HCT116 (cell line): ENCODE measurements around the gene PPM1H. TPM values are rescaled to one million over a fixed set of nuclear protein-coding genes. Genes with fewer than 3 reads are reported as not detected.
A peak's percentile ranks its signal among the peaks of the same experiment; 100 is the strongest.

Experiments used
- ATAC-seq: fragments of 200-7000 bp; cut with Tn5 transposase; 2 replicates; pipeline ENCODE4 v1.9.1; 2020; ENCODE audit warnings: mild to moderate bottlenecking, moderate library complexity
- BruUV-seq: library from RNA; stranded (reverse); fragments of 400-500 nt; replicated peaks from 2 replicates; lab custom pipeline; 2021; lab: Mats Ljungman, UMichigan
- CTCF ChIA-PET: fragments of 300-600 bp; sonication (Branson Sonifier 250); formaldehyde crosslinking; loops from one replicate; lab custom pipeline; 2021; ENCODE audit warnings: antibody characterized with exemption; lab: Charles Lee
- POLR2A ChIA-PET: fragments of 300-600, 350-600 bp; sonication (Branson Sonifier 250); formaldehyde crosslinking; loops from one replicate; lab custom pipeline; 2021; ENCODE audit warnings: antibody characterized with exemption; lab: Charles Lee
- RAD21 ChIA-PET, 2 experiments: fragments of 300-600 bp; sonication (Branson Sonifier 250); formaldehyde crosslinking; loops; one replicate each; lab custom pipeline; 2023; ENCODE audit warnings: low total read pairs in 2 of 2; ENCODE audit not compliant: uncharacterized antibody in 2 of 2, unreplicated experiment in 2 of 2, low non-redundant PET in 1 of 2; lab: Charles Lee
- DNase-seq: peaks from one replicate; pipeline ENCODE4 v3.0.0-alpha.2; 2010; ENCODE audit warnings: low read depth, low spot score
- H2AFZ ChIP-seq: fragments of 200-600 bp; shearing (Covaris generic), sonication (generic); 2 replicates; pipeline ENCODE4 v1.6.1; 2017; ENCODE audit warnings: low read depth, mixed run types, mixed read lengths, antibody characterized with exemption, low read length; ENCODE audit not compliant: poor library complexity, severe bottlenecking
- H3K27ac ChIP-seq: 2 replicates; pipeline ENCODE4 v1.5.1; 2012; ENCODE audit warnings: low read depth, low read length
- H3K27me3 ChIP-seq: fragments of 200-600 bp; sonication (generic); 2 replicates; pipeline ENCODE4 v1.6.1; 2016; ENCODE audit warnings: mixed run types, low read length, mixed read lengths; ENCODE audit not compliant: insufficient read depth
- H3K36me3 ChIP-seq, 2 experiments: fragments of 200-500 bp in 1 of 2; fragments of 200-600 bp in 1 of 2; sonication (Bioruptor generic) in 1 of 2; sonication (generic) in 1 of 2; 2 replicates each; pipeline versions ENCODE4 v1.5.1 to v1.6.1; 2014 to 2016; ENCODE audit warnings: low read length in 2 of 2, inconsistent platforms in 1 of 2, mixed read lengths in 1 of 2, mixed run types in 1 of 2; ENCODE audit not compliant: insufficient read depth in 2 of 2, control insufficient read depth in 1 of 2
- H3K4me1 ChIP-seq, 2 experiments: fragments of 200-600 bp in 1 of 2; sonication (generic) in 1 of 2; 2 replicates each; pipeline versions ENCODE4 v1.5.1 to v1.6.1; 2012 to 2017; ENCODE audit warnings: low read length in 2 of 2, inconsistent platforms in 1 of 2, mild to moderate bottlenecking in 1 of 2, mixed read lengths in 1 of 2, mixed run types in 1 of 2, moderate library complexity in 1 of 2; ENCODE audit not compliant: insufficient read depth in 2 of 2, control insufficient read depth in 1 of 2
- H3K4me2 ChIP-seq: fragments of 200-600 bp; sonication (generic); 2 replicates; pipeline ENCODE4 v1.6.1; 2017; ENCODE audit warnings: mixed run types, low read length, mixed read lengths
- H3K4me3 ChIP-seq, 2 experiments: fragments of 200-600 bp in 1 of 2; sonication (generic) in 1 of 2; replicated peaks in 1 of 2; 2 replicates each; pipeline ENCODE4 v1.5.1; 2011 to 2016; ENCODE audit warnings: low read length in 2 of 2, control low read depth in 1 of 2, low read depth in 1 of 2, mild to moderate bottlenecking in 1 of 2, mixed read lengths in 1 of 2, mixed run types in 1 of 2
- H3K79me2 ChIP-seq: fragments of 200-600 bp; sonication (generic); 2 replicates; pipeline ENCODE4 v1.6.1; 2017; ENCODE audit warnings: mild to moderate bottlenecking, mixed run types, low read length, moderate library complexity, mixed read lengths; ENCODE audit not compliant: insufficient read depth
- H3K9ac ChIP-seq: fragments of 200-600 bp; sonication (generic); 2 replicates; pipeline ENCODE4 v1.6.1; 2016; ENCODE audit warnings: low read length, mixed read lengths
- H3K9me2 ChIP-seq: fragments of 200-600 bp; sonication (generic), shearing (Covaris generic); 2 replicates; pipeline ENCODE4 v1.6.1; 2017; ENCODE audit warnings: mixed run types, mild to moderate bottlenecking, moderate library complexity; ENCODE audit not compliant: insufficient read depth
- H3K9me3 ChIP-seq, 2 experiments: fragments of 200-500 bp in 1 of 2; fragments of 200-600 bp in 1 of 2; sonication (Bioruptor generic) in 1 of 2; sonication (generic) in 1 of 2; 2 replicates each; pipeline ENCODE4 v1.6.1; 2014 to 2017; ENCODE audit warnings: low read length in 2 of 2, mixed read lengths in 2 of 2, inconsistent platforms in 1 of 2, low read depth in 1 of 2, mild to moderate bottlenecking in 1 of 2, mixed run types in 1 of 2, moderate library complexity in 1 of 2; ENCODE audit not compliant: control insufficient read depth in 1 of 2, insufficient read depth in 1 of 2
- H4K20me1 ChIP-seq: fragments of 200-600 bp; sonication (generic), shearing (Covaris generic); 2 replicates; pipeline ENCODE4 v1.6.1; 2017; ENCODE audit warnings: mixed run types, mild to moderate bottlenecking, moderate library complexity; ENCODE audit not compliant: insufficient read depth
- CEBPB ChIP-seq: IDR thresholded peaks from 2 replicates; pipeline ENCODE4 v1.6.1; 2012; ENCODE audit warnings: low read depth
- EGR1 ChIP-seq: IDR thresholded peaks from 2 replicates; pipeline ENCODE4 v1.6.1; 2012; ENCODE audit warnings: low read depth
- FOSL1 ChIP-seq: IDR thresholded peaks from 2 replicates; pipeline ENCODE4 v1.6.1; 2012; ENCODE audit warnings: low read depth
- JUND ChIP-seq: IDR thresholded peaks from 2 replicates; pipeline ENCODE4 v1.6.1; 2012
- SP1 ChIP-seq: IDR thresholded peaks from 2 replicates; pipeline ENCODE4 v1.6.1; 2012; ENCODE audit warnings: low read depth
- TCF7L2 ChIP-seq: IDR thresholded peaks from 2 replicates; pipeline ENCODE4 v1.7.0; 2011; ENCODE audit warnings: borderline replicate concordance, inconsistent platforms; ENCODE audit not compliant: insufficient read depth, insufficient read length; ENCODE audit errors: extremely low read depth
- ZFX ChIP-seq: fragments of 450-650 bp; IDR thresholded peaks from 2 replicates; pipeline ENCODE4 v1.6.1; 2017
- ZNF274 ChIP-seq: fragments of 200-500 bp; sonication (Bioruptor generic); IDR thresholded peaks from 2 replicates; pipeline ENCODE4 v1.6.1; 2014; ENCODE audit warnings: mild to moderate bottlenecking, low read depth, low read length, inconsistent platforms
- intact Hi-C: fragments of 100-400 bp; cut with micrococcal nuclease; formaldehyde crosslinking; loops from 2 replicates; pipeline ENCODE4 v1.10.0; 2022
- total RNA-seq: library from RNA; stranded (reverse); gene quantifications from one replicate; pipeline ENCODE4 v1.2.1, GENCODE V29; 2021; ENCODE audit not compliant: unreplicated experiment
- TF ChIP-seq, protein P1 (sequence below): IDR thresholded peaks from 2 replicates; pipeline ENCODE4 v1.6.1; 2012
- TF ChIP-seq, protein P2 (sequence below): IDR thresholded peaks from 2 replicates; pipeline ENCODE4 v1.6.1; 2012; ENCODE audit warnings: low read depth
- TF ChIP-seq, protein P3 (sequence below): IDR thresholded peaks from 2 replicates; pipeline ENCODE4 v1.6.1; 2011; ENCODE audit warnings: mild to moderate bottlenecking, low read length, moderate library complexity; ENCODE audit not compliant: insufficient replicate concordance; ENCODE audit errors: extremely low read depth

PPM1H gene
- total RNA-seq, 1 experiment from 2014 or later = 8.0 TPM

DNA sequence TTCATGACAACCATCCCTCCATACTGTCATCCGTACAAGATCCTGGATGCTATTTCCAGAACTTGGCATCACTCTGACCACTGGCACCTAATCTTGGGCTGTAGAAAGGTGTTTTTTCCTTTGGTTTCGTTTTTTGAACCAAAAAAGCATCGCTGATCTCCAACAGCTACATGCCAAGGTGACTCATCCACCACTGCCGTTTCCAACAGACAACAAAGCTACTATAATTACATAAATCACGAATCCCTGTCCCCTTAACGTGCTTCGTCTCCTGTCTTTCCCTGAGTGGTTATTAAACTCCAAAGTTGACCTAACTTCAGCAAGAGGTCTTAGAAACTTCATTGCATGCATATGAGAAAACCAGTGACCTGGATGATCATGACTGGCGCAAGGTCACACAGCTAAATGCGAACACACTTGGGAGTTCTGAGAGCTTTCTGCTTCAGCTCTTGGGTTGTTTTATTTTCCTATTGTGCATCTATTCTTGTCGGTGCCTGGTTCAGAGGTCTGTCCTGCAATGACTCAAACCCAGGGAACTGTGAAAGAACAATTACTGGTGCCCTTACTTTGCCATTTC lies 99.9 kb downstream of the PPM1H start:
- ChIA-PET POLR2A (no interaction called here), CTCF (interaction anchor here (1.1 to 2.0 kb wide), 4 partner anchors 22 to 234 kb away, joined by 3 to 6 read pairs (median 4); partner anchors contain the start of gene PPM1H), RAD21 (no interaction called here)
- H3K4me1 ChIP-seq = peaks cover 11 to 14% of the 10 kb centered on the region in 2 experiments; a peak in 3 of 4 replicates
- H3K79me2 ChIP-seq = no peaks in the 10 kb centered on the region
- BruUV-seq = no TSS peak
- H3K9me3 ChIP-seq = no peaks in the 10 kb centered on the region
- DNase-seq (peak; percentile 24), ATAC-seq (peak; percentile 79)
- peak overlapping the region; percentile 18; the same call in 1 of the 2 replicates for H3K27ac ChIP-seq
- no peak overlapping the region for H3K9ac ChIP-seq
- H3K4me2 ChIP-seq = peak overlapping the region; percentile 71
- no peaks in the 10 kb centered on the region for H3K27me3 ChIP-seq
- H3K4me3 ChIP-seq = peak overlapping the region in 1 of 2 experiments; percentile 27; a peak in 2 of 4 replicates
- TF ChIP-seq ZNF274 (no peak), CEBPB (no peak), JUND (peak; percentile 48; the same call in 1 of the 2 replicates), FOSL1 (peak; percentile 48; the same call in 1 of the 2 replicates), TCF7L2 (peak; percentile 41)
- TF ChIP-seq, protein P1, sequence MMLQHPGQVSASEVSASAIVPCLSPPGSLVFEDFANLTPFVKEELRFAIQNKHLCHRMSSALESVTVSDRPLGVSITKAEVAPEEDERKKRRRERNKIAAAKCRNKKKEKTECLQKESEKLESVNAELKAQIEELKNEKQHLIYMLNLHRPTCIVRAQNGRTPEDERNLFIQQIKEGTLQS = 0 out of 2 replicates have a peak, but pooled peaks have one; percentile 29
- H4K20me1 ChIP-seq = no peaks in the 10 kb centered on the region
- H2AFZ ChIP-seq = no peak overlapping the region
- intact Hi-C loops = no loop called here
- no peaks in the 10 kb centered on the region for H3K9me2 ChIP-seq
- H3K36me3 ChIP-seq = no peaks in the 10 kb centered on the region

DNA sequence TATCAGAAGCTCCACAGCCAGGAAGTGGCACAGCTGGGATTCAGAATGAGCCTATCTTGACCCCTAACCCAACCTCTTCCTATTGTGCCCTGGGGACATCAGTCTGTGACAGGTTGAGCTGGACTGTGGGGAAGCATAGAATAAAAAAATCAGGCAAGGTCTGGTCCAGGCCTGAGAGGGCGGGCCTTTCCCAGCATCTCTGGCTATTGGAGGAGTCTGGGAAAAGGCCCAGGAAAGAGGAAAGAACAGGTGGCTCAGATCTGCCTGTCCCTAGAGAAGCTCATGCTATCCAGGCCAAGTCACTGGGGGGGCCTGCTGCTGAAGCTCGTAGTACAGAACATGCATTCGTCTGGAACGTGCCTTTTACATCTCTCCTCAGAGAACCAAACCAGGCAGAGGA lies 100.5 kb downstream of the PPM1H start:
- Histone ChIP-seq H3K27ac (peak overlapping the region; percentile 18; the same call in 1 of the 2 replicates), H3K9me3 (no peaks in the 10 kb centered on the region), H3K9me2 (no peaks in the 10 kb centered on the region), H2AFZ (no peak overlapping the region), H3K36me3 (no peaks in the 10 kb centered on the region), H4K20me1 (no peaks in the 10 kb centered on the region), H3K27me3 (no peaks in the 10 kb centered on the region), H3K4me2 (peak overlapping the region; percentile 71), H3K4me3 (peak overlapping the region in 1 of 2 experiments; percentile 27; a peak in 1 of 4 replicates), H3K79me2 (no peaks in the 10 kb centered on the region), H3K9ac (no peak overlapping the region), H3K4me1 (peaks cover 11 to 14% of the 10 kb centered on the region in 2 experiments; a peak in 3 of 4 replicates)
- ATAC-seq (peak; percentile 60), DNase-seq (no peak)
- ChIA-PET POLR2A (no interaction called here), RAD21 (no interaction called here), CTCF (interaction anchor here (1.1 to 2.0 kb wide), 4 partner anchors 22 to 234 kb away, joined by 3 to 6 read pairs (median 4); partner anchors contain the start of gene PPM1H)
- intact Hi-C loops = no loop called here
- TF ChIP-seq TCF7L2 (no peak), ZNF274 (no peak), SP1 (no peak), JUND (no peak), EGR1 (no peak), ZFX (no peak; the same call in 1 of the 2 replicates)
- TF ChIP-seq, protein P2, sequence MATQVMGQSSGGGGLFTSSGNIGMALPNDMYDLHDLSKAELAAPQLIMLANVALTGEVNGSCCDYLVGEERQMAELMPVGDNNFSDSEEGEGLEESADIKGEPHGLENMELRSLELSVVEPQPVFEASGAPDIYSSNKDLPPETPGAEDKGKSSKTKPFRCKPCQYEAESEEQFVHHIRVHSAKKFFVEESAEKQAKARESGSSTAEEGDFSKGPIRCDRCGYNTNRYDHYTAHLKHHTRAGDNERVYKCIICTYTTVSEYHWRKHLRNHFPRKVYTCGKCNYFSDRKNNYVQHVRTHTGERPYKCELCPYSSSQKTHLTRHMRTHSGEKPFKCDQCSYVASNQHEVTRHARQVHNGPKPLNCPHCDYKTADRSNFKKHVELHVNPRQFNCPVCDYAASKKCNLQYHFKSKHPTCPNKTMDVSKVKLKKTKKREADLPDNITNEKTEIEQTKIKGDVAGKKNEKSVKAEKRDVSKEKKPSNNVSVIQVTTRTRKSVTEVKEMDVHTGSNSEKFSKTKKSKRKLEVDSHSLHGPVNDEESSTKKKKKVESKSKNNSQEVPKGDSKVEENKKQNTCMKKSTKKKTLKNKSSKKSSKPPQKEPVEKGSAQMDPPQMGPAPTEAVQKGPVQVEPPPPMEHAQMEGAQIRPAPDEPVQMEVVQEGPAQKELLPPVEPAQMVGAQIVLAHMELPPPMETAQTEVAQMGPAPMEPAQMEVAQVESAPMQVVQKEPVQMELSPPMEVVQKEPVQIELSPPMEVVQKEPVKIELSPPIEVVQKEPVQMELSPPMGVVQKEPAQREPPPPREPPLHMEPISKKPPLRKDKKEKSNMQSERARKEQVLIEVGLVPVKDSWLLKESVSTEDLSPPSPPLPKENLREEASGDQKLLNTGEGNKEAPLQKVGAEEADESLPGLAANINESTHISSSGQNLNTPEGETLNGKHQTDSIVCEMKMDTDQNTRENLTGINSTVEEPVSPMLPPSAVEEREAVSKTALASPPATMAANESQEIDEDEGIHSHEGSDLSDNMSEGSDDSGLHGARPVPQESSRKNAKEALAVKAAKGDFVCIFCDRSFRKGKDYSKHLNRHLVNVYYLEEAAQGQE = no peak
- TF ChIP-seq, protein P3, sequence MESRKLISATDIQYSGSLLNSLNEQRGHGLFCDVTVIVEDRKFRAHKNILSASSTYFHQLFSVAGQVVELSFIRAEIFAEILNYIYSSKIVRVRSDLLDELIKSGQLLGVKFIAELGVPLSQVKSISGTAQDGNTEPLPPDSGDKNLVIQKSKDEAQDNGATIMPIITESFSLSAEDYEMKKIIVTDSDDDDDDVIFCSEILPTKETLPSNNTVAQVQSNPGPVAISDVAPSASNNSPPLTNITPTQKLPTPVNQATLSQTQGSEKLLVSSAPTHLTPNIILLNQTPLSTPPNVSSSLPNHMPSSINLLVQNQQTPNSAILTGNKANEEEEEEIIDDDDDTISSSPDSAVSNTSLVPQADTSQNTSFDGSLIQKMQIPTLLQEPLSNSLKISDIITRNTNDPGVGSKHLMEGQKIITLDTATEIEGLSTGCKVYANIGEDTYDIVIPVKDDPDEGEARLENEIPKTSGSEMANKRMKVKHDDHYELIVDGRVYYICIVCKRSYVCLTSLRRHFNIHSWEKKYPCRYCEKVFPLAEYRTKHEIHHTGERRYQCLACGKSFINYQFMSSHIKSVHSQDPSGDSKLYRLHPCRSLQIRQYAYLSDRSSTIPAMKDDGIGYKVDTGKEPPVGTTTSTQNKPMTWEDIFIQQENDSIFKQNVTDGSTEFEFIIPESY = no peak
- no TSS peak for BruUV-seq
